Stimulated activated CD8-positive, alpha-beta memory T cell treated with anti-CD3 and anti-CD28 coated beads, Interleukin-4, amount 100 ng/mL, for 1 hour (primary cell): ENCODE results near the gene HEY2.

Source experiments
- DNase-seq, 2 donors: peaks; one replicate each; pipeline ENCODE4 v3.0.0-alpha.2; 2020; ENCODE audit warnings: low read depth in 2 of 2, low spot score in 1 of 2

The HEY2 gene

DNA sequence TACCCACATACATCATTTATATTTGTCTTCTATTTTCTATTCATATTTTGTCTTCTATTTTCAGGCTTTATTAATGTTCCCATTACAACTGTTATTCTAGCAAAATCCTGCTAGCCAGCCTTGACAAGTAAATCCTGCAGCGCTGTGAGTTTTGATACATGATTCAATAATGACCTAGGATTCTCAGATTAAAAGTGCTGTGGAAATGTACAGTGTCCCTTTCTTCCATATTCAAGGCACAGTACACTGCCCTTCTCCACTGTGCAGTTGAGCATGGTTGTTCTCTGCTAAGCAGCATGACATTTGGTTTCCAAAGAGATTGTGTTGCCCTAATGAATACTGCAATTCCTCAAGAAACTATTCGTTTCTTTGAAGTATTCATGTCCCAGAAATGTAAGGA is 5.8 kb upstream of the HEY2 start:
- no peak for DNase-seq

DNA sequence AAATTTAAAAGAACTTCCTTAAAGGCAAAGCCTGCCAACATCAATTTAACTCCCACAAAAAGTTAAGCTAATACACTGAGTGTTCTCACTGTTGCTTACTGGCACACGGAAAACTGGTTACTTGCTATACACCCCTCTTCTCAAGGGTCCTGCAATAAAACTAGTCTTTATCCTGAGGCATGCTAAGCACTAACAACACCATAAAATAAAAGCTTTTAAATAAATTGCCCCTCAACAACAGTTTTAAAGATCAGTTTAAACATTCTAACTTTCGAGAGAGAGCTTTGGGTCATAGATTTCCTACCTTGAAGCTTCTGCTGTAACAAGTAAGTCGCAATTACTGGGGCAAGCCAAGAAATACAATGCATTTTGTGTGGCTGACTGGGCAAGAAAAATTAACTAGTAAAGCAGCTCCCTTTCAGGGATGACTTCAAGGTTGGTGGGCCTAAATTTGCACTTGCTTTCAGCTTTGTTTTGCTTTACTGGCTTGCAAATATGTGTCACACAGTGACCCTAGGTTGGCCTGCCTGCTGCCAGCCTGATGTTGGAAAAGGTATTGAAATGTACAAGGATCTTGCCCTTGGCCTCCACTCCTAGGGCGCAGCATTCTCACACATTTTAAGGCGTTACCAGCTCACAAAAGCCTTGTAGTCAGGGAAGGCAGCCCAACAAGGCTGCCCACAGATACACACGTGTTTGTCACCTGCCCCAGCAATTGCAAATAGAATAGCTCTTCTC is 4.0 kb upstream of the HEY2 start:
- no peak for DNase-seq

DNA sequence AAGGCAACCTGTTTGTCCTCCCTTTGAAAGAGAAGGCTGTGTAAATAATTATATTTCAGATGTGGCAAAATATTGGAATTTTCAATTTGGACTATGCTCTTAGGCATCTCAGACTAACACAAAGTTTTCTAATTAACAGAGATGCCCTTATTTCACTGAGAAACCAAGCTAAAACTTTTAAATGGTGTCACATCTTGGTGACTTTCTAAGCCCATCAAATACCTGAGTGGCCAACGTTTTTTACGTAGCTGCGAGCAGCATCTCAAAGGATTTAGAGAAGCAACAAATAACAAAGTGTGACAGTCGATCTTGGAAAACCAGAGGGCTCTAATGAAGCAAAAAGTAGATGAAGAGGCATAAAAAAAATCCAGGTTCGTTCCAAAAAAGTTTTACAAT is 3.4 kb upstream of the HEY2 start:
- no peak for DNase-seq

DNA sequence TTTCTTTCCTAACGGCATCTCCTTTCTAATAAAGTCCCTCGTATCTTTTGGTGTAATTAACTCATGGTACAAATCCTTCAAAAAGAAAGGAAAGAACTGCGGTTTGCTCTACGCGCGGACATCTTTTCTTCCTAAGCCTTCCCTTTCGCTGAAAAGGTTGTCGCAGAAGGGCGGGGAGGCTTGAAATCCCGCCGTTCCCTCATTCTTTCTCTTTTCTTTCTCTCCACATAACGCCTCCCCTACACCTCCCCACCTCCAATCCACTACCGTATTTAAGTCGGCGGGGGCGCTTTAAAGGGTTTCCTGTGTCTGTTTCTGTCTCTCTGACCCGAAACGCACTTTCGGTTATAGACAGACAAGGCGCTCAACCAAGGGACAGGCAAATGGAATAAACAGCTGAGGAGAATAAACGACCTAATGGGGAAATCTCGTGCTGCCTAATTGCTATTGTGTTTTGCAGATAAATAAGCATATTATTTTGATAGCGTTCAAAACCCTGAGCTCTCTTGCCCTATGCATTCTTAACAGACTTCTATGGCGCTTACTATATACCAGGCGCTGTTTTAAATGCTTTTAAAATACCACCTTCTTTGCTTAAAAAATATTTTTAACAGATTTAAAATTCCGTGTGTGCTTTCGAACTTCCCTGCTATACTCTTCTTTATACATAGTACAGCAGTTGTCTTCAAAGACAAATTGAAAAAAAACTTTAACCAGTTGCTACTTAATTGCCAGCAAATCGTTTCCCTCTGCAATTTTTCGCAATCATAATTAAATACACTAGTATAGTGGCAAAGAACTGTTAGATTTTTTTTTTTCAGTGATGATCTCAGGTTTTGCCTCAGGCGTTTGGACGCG is 2.5 kb upstream of the HEY2 start:
- DNase-seq, result peak in 1 of 2 donors; percentile 45

DNA sequence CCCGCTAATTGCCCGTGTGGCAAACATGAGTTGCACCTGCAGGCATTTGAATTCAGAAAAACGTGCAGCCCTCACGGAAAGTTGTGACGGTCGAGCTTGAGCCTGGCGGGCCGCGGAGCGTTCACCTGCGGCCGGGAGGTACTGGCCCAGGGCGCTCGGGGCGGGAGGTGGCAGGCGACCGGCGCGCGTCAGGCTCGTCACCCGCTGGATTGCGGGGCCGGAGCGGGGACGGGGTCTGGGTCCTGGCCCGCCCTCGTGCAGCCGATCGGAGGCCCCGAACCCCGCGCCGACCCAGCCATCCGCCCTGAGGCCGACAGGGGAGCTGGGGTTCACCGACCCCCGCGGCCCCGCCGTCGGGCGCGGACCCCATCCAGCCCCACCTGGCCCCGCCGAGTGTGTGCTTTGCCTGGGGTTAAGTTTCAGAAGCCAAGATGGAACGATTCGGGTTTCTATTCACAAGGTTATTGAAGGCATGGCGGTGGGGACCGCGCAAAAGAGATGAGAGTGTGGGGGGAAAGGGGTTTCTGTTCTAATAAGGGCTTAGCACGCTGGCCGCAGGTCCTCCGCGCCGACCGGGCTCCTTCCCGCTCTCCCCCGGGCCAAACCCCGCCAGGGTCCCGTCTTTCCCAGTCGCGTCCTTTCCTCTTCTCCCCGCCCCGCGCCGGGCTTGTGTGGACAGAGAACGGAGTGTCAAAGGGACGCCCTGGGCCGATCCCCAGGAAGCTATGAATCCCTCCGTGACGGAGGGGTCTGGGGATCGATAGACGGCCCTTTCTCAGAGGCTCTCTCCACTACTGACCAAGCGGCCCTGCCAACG is 1.6 kb upstream of the HEY2 start:
- no peak for DNase-seq

DNA sequence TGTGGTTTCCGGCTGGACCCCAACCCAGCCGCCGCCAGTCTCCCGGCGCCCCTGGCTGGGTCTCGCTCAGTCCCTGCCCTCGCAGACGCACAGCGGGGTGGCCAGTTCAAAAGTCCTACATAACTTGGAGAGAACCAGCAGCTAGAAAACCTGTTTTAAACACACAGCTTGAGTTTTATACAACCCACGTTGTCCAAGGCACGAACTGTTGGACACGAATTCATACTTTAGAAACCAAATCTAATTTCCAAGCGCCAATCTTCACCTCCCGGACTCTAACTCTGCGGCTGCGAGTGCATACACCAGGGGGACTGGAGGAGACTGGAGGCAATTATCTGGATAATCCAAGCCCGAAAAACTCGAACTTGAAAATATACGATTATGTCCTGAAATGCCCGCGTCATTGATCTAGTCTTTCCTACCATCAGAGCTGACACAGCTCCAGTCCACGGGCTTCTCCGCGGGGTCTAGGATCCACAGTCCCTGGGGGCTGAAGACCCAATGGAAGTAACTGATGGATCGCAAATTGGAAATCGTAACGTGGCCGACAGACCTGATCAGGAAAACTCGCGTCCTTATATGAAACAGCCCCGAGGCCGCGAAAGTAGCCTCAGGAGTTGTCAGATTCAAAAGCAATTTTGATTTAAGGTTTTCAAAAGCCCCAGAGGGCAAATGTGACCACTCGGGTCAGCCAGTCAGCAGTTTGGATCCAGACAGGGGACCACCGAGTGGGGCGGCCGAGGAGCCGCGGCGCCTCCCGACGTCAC is 843 bp upstream of the HEY2 start:
- DNase-seq, result no peak

DNA sequence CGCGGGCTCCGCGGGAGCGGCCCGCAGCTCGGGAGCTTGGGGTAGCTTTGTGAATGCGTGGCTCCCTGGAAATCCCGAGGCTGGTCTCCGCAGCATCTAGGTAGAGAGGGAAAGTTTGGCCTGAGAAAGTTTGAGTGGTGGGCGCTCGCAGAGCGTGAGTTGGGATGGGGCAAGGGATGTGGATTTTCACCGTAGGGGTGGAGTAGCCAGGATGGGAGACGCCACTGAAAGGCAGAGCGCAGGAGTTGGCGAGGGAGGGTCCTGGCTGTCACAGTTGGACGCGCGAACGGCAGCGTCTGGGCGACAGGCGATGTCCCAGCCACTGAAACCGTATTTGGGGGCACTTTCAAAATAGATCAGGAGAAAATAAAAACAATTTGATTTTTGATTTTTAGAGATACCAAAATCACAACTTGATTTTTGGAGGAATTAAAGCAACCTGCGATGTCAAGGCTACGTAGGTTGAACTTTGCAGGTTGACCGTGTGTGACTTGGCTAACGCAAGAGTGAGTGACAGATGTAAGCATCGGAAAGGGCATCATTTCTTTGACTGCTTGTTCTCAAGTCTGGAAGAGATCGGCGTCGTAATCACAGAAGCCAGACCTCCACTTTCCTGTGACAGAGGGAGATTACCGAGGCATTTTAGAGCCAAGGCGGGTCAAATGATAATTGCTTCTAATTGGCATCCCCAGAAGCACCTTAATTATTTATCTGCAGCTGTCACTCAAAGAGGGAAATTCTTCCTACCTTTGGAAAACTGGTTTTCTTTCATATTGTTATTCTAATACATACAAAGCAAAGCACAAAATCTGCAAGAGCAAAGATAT is 646 bp downstream of the HEY2 start:
- no peak for DNase-seq

DNA sequence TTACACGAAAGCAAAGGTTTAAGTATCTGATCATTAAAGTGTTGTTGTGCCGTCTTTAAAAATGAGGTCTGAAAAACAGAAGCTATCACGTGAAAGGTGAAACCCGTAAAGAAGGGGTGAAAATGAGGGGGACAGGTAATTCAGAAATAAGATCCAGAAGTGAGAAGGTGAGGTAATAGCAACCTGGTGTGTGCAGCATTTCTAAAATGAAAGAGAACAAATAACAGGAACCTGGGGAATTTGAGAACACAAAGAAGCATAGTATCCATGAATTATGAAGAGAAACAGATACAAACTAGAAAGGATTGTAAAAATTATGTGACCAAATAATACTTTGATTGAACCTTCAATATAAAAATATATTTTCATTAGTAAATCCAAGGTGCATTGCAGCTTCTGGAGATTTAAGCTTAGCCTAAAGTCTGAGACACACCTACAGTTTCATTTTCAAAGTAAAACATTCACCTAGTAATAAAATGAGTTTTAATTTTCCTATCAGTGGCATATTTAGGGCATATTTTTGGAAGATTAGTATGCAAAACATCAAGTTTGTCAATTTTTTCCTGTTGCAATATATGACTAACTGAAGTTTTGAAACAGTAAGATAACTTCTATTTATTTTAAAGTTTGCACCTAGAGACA is 1.4 kb downstream of the HEY2 start:
- DNase-seq, result no peak

DNA sequence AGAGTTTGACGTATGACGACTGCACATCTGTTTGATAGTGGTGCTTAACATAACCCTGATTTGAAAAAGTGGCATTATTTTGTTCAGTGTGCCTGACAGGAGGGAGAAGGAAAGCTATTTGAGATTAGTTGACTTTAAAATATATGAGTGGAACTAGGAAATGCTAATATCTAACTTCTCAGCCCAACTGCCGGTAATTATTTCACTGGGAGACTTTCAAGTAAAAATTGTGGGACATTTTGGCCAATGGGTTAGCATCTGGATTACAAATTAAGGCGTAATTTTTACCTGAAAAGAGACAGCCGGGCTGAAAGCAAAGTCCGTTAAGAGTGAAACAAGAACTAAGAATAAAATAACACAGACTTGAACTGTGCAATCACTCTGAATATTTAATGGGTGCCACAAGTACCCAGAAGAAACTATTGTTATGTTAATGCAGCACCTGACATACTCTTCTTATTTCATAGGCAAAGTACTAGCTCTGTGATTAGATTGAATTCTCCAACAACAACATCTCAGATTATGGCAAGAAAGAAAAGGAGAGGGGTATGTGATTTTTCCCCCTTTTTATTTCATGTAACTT is 2.0 kb downstream of the HEY2 start:
- DNase-seq, result no peak

DNA sequence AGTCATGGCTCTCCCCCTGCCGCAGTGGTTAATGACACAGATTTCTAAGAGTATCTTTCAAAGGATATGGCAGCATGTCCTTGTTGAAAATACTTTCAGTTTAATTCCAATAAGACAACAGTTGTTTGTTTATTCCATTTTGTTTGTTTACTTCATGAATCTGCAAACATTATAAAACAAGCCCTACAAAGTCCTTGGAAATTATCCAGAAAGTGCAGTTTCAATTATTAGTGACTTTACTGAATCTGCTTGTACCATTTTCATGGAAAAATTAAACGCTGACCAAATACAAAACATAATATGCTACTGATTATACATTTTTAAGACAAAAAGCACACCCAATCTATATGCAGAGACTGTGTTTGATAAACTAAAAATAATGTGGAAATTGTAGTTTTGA is 3.3 kb downstream of the HEY2 start:
- DNase-seq, result no peak

DNA sequence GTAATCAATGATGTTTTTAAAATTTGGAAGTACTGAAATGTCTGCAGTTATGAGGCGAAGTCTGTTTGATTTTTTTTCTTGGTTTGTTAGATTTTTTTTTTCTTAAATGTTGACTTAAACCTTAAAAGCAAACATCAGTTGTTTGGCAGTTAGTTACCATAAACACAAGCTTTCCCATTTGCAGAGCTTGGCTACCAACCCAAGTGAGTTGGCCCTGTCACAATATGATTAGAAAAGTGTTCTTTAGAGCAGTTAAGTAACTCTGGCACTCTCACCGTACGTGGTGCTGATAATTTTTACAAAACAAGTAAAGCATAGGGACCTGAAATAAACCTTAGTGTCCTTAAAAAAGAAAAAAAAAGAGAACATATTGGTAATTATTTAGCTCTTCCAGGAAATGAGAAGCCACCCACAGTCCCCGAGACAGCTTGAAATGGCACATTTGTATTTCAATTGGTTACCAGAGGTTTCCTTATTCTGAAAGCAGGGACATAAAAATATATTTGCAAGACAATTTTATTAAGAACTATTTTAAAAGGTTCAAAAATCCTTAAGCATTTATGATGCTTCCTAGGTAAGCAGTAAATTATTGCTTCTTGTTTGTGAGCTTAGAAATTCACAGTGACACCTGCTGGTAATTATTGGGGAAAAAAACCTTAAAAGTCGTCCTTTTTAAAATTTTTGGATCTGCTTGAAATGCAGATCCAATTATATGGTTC is 3.9 kb downstream of the HEY2 start:
- DNase-seq, result no peak

DNA sequence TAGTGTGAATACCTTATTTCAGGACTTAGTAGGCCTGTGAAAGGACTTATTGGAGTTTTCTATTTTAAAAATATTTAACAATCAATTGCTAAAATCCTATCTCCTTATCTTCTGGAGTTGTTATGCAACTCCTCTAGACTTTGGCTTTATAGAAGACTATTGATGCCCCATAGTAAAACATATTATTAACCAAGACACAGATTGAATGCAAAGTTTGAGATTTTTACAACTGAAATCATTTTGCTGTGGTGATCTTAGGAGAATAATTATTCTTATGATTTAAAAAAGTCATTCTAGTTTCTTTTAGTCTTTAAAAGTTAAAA is 4.5 kb downstream of the HEY2 start:
- DNase-seq, result no peak

DNA sequence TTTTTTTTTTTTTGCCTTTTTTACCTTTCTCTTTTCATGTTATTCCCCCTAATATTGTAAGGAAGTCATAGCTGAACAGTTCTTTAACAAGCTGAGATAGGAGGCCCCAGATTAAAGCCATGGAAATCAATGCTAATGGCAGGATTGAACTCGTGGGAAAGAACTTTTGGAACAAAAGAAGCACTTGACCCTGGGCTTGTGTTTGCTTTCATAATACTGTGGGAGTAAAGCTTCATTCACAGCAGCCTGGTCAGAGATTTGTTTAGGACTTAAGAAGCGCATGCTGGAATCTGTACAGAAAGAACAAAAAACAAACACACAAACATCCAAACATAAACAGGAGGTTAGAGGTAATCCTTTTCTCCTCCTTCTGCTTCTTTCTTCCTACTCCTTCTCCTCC is 5.1 kb downstream of the HEY2 start:
- no peak for DNase-seq

DNA sequence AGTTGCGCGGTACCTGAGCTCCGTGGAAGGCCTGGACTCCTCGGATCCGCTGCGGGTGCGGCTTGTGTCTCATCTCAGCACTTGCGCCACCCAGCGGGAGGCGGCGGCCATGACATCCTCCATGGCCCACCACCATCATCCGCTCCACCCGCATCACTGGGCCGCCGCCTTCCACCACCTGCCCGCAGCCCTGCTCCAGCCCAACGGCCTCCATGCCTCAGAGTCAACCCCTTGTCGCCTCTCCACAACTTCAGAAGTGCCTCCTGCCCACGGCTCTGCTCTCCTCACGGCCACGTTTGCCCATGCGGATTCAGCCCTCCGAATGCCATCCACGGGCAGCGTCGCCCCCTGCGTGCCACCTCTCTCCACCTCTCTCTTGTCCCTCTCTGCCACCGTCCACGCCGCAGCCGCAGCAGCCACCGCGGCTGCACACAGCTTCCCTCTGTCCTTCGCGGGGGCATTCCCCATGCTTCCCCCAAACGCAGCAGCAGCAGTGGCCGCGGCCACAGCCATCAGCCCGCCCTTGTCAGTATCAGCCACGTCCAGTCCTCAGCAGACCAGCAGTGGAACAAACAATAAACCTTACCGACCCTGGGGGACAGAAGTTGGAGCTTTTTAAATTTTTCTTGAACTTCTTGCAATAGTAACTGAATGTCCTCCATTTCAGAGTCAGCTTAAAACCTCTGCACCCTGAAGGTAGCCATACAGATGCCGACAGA is 9.9 kb downstream of the HEY2 start:
- no peak for DNase-seq

DNA sequence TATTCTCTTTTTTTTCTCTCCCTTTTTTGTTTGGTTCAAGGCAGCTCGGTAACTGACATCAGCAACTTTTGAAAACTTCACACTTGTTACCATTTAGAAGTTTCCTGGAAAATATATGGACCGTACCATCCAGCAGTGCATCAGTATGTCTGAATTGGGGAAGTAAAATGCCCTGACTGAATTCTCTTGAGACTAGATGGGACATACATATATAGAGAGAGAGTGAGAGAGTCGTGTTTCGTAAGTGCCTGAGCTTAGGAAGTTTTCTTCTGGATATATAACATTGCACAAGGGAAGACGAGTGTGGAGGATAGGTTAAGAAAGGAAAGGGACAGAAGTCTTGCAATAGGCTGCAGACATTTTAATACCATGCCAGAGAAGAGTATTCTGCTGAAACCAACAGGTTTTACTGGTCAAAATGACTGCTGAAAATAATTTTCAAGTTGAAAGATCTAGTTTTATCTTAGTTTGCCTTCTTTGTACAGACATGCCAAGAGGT is 10.6 kb downstream of the HEY2 start:
- DNase-seq, result no peak

DNA sequence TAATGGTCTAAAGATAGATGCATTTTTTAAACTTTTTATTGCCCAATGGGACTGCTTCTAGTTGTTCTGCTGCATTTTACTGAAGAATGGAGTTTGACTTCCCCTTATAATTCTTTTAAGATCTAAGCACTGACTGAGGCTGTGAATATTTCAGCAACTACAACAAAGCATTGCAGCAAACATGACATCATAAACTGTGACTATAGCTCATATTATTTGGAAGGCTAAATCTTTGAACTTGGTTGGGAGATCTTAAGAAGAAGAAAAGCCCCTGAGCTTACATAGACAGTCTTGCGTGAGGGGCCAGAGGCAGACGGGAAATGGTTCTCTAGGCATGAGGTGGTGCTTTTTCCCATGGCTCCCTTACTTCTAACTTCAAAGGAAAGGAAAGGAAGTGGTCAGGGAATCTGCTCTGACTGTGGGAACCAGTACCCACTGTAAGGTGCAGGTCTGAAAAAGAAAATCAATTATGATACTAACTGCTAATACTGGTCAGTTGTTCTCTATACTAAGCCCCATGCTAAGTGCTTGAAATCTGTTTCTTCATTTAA is 14.8 kb downstream of the HEY2 start:
- no peak for DNase-seq

DNA sequence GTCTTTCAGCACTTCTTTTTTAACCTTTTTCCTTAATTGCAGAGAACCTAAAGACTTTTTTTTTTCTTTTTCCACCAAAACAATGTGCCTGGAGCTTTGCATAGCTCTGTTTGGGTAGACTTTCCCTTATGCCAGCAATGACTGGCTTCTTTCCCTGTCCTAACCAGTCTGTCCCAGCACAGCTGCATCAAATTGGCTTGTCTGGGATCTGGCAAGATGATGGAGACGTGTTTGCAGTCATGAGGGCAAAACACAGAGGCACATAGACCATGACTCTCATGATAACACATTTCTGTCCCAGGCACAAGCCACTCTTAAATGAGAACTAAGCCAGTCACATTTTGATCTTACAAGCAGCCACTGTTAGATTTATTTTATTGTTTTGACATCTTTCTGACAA is 16.5 kb downstream of the HEY2 start:
- DNase-seq, result no peak

DNA sequence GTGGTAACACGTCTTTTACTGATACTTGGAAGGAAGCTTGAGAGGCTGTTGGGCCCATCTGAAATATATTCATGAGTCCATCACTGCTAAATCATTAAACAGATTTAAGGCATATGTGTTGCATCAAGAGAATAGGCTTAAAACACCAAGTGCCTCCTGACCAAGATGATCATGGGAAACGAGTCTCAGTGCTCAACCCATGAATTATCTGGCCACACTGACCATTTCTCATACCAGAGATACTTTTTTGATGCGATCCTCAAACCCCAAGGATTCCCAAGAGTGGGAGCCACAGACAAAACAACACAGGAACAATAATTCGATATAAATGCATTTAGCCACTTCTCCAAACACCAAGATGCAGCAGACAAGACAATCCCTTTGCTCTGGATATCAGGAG is 17.2 kb downstream of the HEY2 start:
- no peak for DNase-seq
